GM13976 (cell line): ENCODE data around the gene RGS16.

ENCODE experiments used
- DNase-seq: peaks from one replicate; pipeline ENCODE4 v3.0.0; 2012; ENCODE audit warnings: low spot score
- CTCF ChIP-seq: IDR thresholded peaks from 2 replicates; pipeline ENCODE4 v1.5.1; 2012; ENCODE audit warnings: borderline replicate concordance, mild to moderate bottlenecking; ENCODE audit not compliant: insufficient read depth; ENCODE audit errors: extremely low read depth, missing control alignments, control extremely low read depth
- in situ Hi-C: fragments of 300-500 bp; cut with MboI; formaldehyde crosslinking; loops from one replicate; pipeline ENCODE4 v1.12.0; 2022; ENCODE audit warnings: low sequenced_read_pairs, mixed read lengths, inconsistent platforms; ENCODE audit not compliant: unreplicated experiment

Gene RGS16

GRCh38 chr1:182646739-182647138, 42.5 kb upstream of the RGS16 start:
- in situ Hi-C loops, result no loop called here
- no peak for TF ChIP-seq CTCF
- DNase-seq, result no peak

- TF ChIP-seq CTCF, result no peak
- no peak for DNase-seq
- in situ Hi-C loops, result no loop called here
Observed at GRCh38 chr1:182644886-182645285, 40.7 kb upstream of the RGS16 start.

GRCh38 chr1:182643699-182644098, 39.5 kb upstream of the RGS16 start:
- DNase-seq, result no peak
- no peak for TF ChIP-seq CTCF
- in situ Hi-C loops, result no loop called here

- DNase-seq, result no peak
- no peak for TF ChIP-seq CTCF
- in situ Hi-C loops, result no loop called here
Observed at GRCh38 chr1:182642461-182642860, 38.3 kb upstream of the RGS16 start.

GRCh38 chr1:182641561-182641960, 37.4 kb upstream of the RGS16 start:
- no peak for DNase-seq
- TF ChIP-seq CTCF, result no peak
- in situ Hi-C loops, result no loop called here

GRCh38 chr1:182639330-182639729, 35.1 kb upstream of the RGS16 start:
- DNase-seq, result no peak
- in situ Hi-C loops, result no loop called here
- TF ChIP-seq CTCF, result no peak

- in situ Hi-C loops, result no loop called here
- no peak for TF ChIP-seq CTCF
Observed at GRCh38 chr1:182637769-182638168, 33.6 kb upstream of the RGS16 start.

More at GRCh38 chr1:182637769-182638168, 33.6 kb upstream of the RGS16 start:
- DNase-seq, result no peak
